Measurements from ENCODE around the gene HSPA1L.

The HSPA1L gene

GRCh38 chr6:31781244-31782125 is 33.6 kb downstream of the HSPA1L start:
- H3K4me3 ChIP-seq (ENCODE audit: low read length), result no peak overlapping the region
- no peak for DNase-seq (ENCODE audit: low read depth)
- no peak for TF ChIP-seq CTCF (conservative IDR thresholded peaks at IDR 0.05; ENCODE audit: low read length)

- TF ChIP-seq CTCF (conservative IDR thresholded peaks at IDR 0.05; ENCODE audit: low read length), result no peak
- no peak overlapping the region for H3K4me3 ChIP-seq (ENCODE audit: low read length)
- no peak for DNase-seq (ENCODE audit: low read depth)
Measured at GRCh38 chr6:31780507-31781243, 34.4 kb downstream of the HSPA1L start.

GRCh38 chr6:31779908-31780307 is 35.2 kb downstream of the HSPA1L start:
- TF ChIP-seq CTCF (conservative IDR thresholded peaks at IDR 0.05; ENCODE audit: low read length), result no peak

GRCh38 chr6:31778999-31779885 is 35.8 kb downstream of the HSPA1L start:
- no peak for DNase-seq (ENCODE audit: low read depth)
- no peak for TF ChIP-seq CTCF (conservative IDR thresholded peaks at IDR 0.05; ENCODE audit: low read length)
- H3K4me3 ChIP-seq (ENCODE audit: low read length), result no peak overlapping the region

More at GRCh38 chr6:31779908-31780307, 35.2 kb downstream of the HSPA1L start:
- H3K4me3 ChIP-seq (ENCODE audit: low read length), result no peak overlapping the region
- DNase-seq (ENCODE audit: low read depth), result no peak

GRCh38 chr6:31778193-31778592 is 36.9 kb downstream of the HSPA1L start:
- TF ChIP-seq CTCF (conservative IDR thresholded peaks at IDR 0.05; ENCODE audit: low read length), result no peak
- no peak for DNase-seq (ENCODE audit: low read depth)
- no peak overlapping the region for H3K4me3 ChIP-seq (ENCODE audit: low read length)

- TF ChIP-seq CTCF (conservative IDR thresholded peaks at IDR 0.05; ENCODE audit: low read length), result no peak
Measured at GRCh38 chr6:31777667-31778050, 37.4 kb downstream of the HSPA1L start.

More at GRCh38 chr6:31777667-31778050, 37.4 kb downstream of the HSPA1L start:
- no peak for DNase-seq (ENCODE audit: low read depth)
- H3K4me3 ChIP-seq (ENCODE audit: low read length), result no peak overlapping the region
